Measurements from ENCODE around the gene CDON.

GRCh38 chr11:125944350-125945010 lies 118.2 kb downstream of the CDON start:
- TF ChIP-seq POLR2A (IDR thresholded peaks at IDR 0.05; ENCODE audit: low read depth, low read length) (no peak), POLR2AphosphoS5 (IDR thresholded peaks at IDR 0.05; ENCODE audit: low read depth, low read length) (no peak), POU2F2 (IDR thresholded peaks at IDR 0.05; ENCODE audit: low read depth, low read length) (no peak), SPI1 (IDR thresholded peaks at IDR 0.05; ENCODE audit: low read depth, low read length) (no peak)

All from GM12891 (cell line).